Liver (tissue), 9 donors: ENCODE measurements around the gene TBX21. TPM values are rescaled to one million over a fixed set of nuclear protein-coding genes. Genes with fewer than 3 reads are reported as not detected.

ENCODE experiments used
- DNase-seq: peaks from one replicate; pipeline ENCODE4 v3.0.0-alpha.2; 2017; ENCODE audit warnings: low spot score
- H3K27ac ChIP-seq, 2 donors: one replicate each; pipeline ENCODE4 v1.7.0; 2013; ENCODE audit warnings: inconsistent platforms in 2 of 2, low read length in 2 of 2, control low read depth in 1 of 2, low read depth in 1 of 2, mild to moderate bottlenecking in 1 of 2
- H3K27me3 ChIP-seq, 4 donors: one replicate each; pipeline versions ENCODE4 v1.6.1 to v1.7.0; 2013; ENCODE audit warnings: low read length in 3 of 4, inconsistent platforms in 1 of 4, mild to moderate bottlenecking in 1 of 4, moderate library complexity in 1 of 4; ENCODE audit not compliant: control insufficient read depth in 4 of 4, insufficient read depth in 4 of 4
- H3K36me3 ChIP-seq, 4 donors: one replicate each; pipeline versions ENCODE4 v1.6.1 to v1.7.0; 2013; ENCODE audit warnings: low read length in 3 of 4, mild to moderate bottlenecking in 3 of 4, low read depth in 1 of 4, moderate library complexity in 1 of 4; ENCODE audit not compliant: control insufficient read depth in 4 of 4, insufficient read depth in 3 of 4
- H3K4me1 ChIP-seq, 4 donors: one replicate each; pipeline versions ENCODE4 v1.6.1 to v1.7.0; 2013; ENCODE audit warnings: low read length in 3 of 4, mild to moderate bottlenecking in 3 of 4, moderate library complexity in 1 of 4; ENCODE audit not compliant: control insufficient read depth in 4 of 4, insufficient read depth in 4 of 4
- H3K4me3 ChIP-seq, 3 donors: one replicate each; pipeline versions ENCODE4 v1.6.1 to v1.7.0; 2013; ENCODE audit warnings: low read length in 3 of 3, control low read depth in 1 of 3, low read depth in 1 of 3, mild to moderate bottlenecking in 1 of 3
- H3K9ac ChIP-seq, 2 donors: one replicate each; pipeline ENCODE4 v1.7.0; 2013; ENCODE audit warnings: low read length in 2 of 2, mild to moderate bottlenecking in 2 of 2, moderate library complexity in 2 of 2, control low read depth in 1 of 2, low read depth in 1 of 2
- H3K9me3 ChIP-seq, 4 donors: one replicate each; pipeline versions ENCODE4 v1.6.1 to v1.7.0; 2013; ENCODE audit warnings: low read length in 3 of 4; ENCODE audit not compliant: control insufficient read depth in 4 of 4
- CTCF ChIP-seq: fragments of 150-350 bp; IDR thresholded peaks from 2 replicates; pipeline ENCODE4 v1.5.1; 2017; ENCODE audit warnings: improper control_type of control experiment, low read depth, low read length; ENCODE audit not compliant: missing input control
- EGR1 ChIP-seq, 2 donors: IDR thresholded peaks; 2 replicates each; pipeline ENCODE4 v1.6.1; 2016 to 2018; ENCODE audit warnings: antibody characterized with exemption in 2 of 2, low read depth in 2 of 2
- FOXA1 ChIP-seq: IDR thresholded peaks from 2 replicates; pipeline ENCODE4 v1.6.1; 2016; ENCODE audit warnings: antibody characterized with exemption
- FOXA2 ChIP-seq: IDR thresholded peaks from 2 replicates; pipeline ENCODE4 v1.6.1; 2016; ENCODE audit warnings: antibody characterized with exemption
- GABPA ChIP-seq, 2 donors: IDR thresholded peaks in 1 of 2; conservative IDR thresholded peaks in 1 of 2; 2 replicates each; pipeline ENCODE4 v1.6.1; 2016; ENCODE audit warnings: antibody characterized with exemption in 2 of 2, mild to moderate bottlenecking in 1 of 2, moderate library complexity in 1 of 2
- HNF4A ChIP-seq, 2 donors: conservative IDR thresholded peaks; 2 replicates each; pipeline ENCODE4 v1.6.1; 2016; ENCODE audit warnings: antibody characterized with exemption in 2 of 2, mild to moderate bottlenecking in 2 of 2
- HNF4G ChIP-seq: IDR thresholded peaks from 2 replicates; pipeline ENCODE4 v1.6.1; 2016; ENCODE audit warnings: antibody characterized with exemption
- JUND ChIP-seq, 2 donors: IDR thresholded peaks; 2 replicates each; pipeline ENCODE4 v1.6.1; 2016; ENCODE audit warnings: antibody characterized with exemption in 2 of 2
- MAX ChIP-seq: IDR thresholded peaks from 2 replicates; pipeline ENCODE4 v1.6.1; 2016; ENCODE audit warnings: antibody characterized with exemption
- NR2F2 ChIP-seq: IDR thresholded peaks from 2 replicates; pipeline ENCODE4 v1.6.1; 2016; ENCODE audit warnings: antibody characterized with exemption
- RAD21 ChIP-seq, 2 donors: IDR thresholded peaks; 2 replicates each; pipeline ENCODE4 v1.6.1; 2016; ENCODE audit warnings: antibody characterized with exemption in 2 of 2, mild to moderate bottlenecking in 2 of 2
- RXRA ChIP-seq, 2 donors: IDR thresholded peaks; 2 replicates each; pipeline ENCODE4 v1.6.1; 2017 to 2018; ENCODE audit warnings: antibody characterized with exemption in 2 of 2, mild to moderate bottlenecking in 1 of 2
- SP1 ChIP-seq: IDR thresholded peaks from 2 replicates; pipeline ENCODE4 v1.6.1; 2018; ENCODE audit warnings: antibody characterized with exemption, mild to moderate bottlenecking
- TAF1 ChIP-seq: conservative IDR thresholded peaks from 2 replicates; pipeline ENCODE4 v1.6.1; 2016; ENCODE audit warnings: antibody characterized with exemption, mild to moderate bottlenecking
- YY1 ChIP-seq: IDR thresholded peaks from 2 replicates; pipeline ENCODE4 v1.6.1; 2016; ENCODE audit warnings: antibody characterized with exemption, mild to moderate bottlenecking
- WGBS: extraction: QIAGEN DNeasy Blood & Tissue Kit; methylation state at CpG from one replicate; pipeline ENCODE4 v1.1.7; 2013; 5-methylcytosine and 5-hydroxymethylcytosine counted together
- polyA plus RNA-seq, 2 donors: library from polyadenylated mRNA; stranded (reverse) in 1 of 2; unstranded in 1 of 2; fragments of 200-250 nt in 1 of 2; fragments of >200 nt in 1 of 2; fragmentation: Nextera tagmentation in 1 of 2; extraction: Ambion mirVana in 1 of 2; gene quantifications; one replicate each; pipeline versions ENCODE4 v1.2.1 to v1.2.3, GENCODE V29; 2013 to 2015
- total RNA-seq, 2 donors: library from RNA; depleted of rRNA; stranded (reverse); fragments of >200 nt; gene quantifications; one replicate each; pipeline ENCODE4 v1.2.3, GENCODE V29; 2014
- TF ChIP-seq, protein P1 (sequence below): IDR thresholded peaks from 2 replicates; pipeline ENCODE4 v1.6.1; 2016; ENCODE audit warnings: antibody characterized with exemption, mild to moderate bottlenecking
- TF ChIP-seq, protein P2 (sequence below): IDR thresholded peaks from 2 replicates; pipeline ENCODE4 v1.6.1; 2016; ENCODE audit warnings: antibody characterized with exemption
- TF ChIP-seq, protein P3 (sequence below): IDR thresholded peaks from 2 replicates; pipeline ENCODE4 v1.6.1; 2016; ENCODE audit warnings: antibody characterized with exemption
- donor health status: healthy.
- donor health status: healthy.
- donor health status: healthy.
- donor health status: healthy.
- donor health status: healthy.

TBX21 gene
- total and polyA plus RNA-seq, 4 donors, result 0.19 to 0.59 (median 0.25) TPM; not detected in 1

GRCh38 chr17:47685556-47686275 lies 47.3 kb upstream of the TBX21 start:
- Histone ChIP-seq H3K36me3 (peaks cover 6 to 32% (median 23%) of the 10 kb centered on the region in 4 donors), H3K4me1 (no peaks in the 10 kb centered on the region), H3K27me3 (no peaks in the 10 kb centered on the region), H3K27ac (no peak overlapping the region), H3K9ac (no peak overlapping the region), H3K9me3 (no peaks in the 10 kb centered on the region), H3K4me3 (no peak overlapping the region)
- no peak for DNase-seq
- 93% methylated on average over 4 of the region's 4 CpGs for WGBS
- no peak for TF ChIP-seq HNF4A (conservative IDR thresholded peaks at IDR 0.05)
- no peak for TF ChIP-seq SP1
- TF ChIP-seq FOXA2, result no peak
- no peak for TF ChIP-seq YY1
- TF ChIP-seq CTCF, result no peak
- no peak for TF ChIP-seq NR2F2
- TF ChIP-seq, protein P1, sequence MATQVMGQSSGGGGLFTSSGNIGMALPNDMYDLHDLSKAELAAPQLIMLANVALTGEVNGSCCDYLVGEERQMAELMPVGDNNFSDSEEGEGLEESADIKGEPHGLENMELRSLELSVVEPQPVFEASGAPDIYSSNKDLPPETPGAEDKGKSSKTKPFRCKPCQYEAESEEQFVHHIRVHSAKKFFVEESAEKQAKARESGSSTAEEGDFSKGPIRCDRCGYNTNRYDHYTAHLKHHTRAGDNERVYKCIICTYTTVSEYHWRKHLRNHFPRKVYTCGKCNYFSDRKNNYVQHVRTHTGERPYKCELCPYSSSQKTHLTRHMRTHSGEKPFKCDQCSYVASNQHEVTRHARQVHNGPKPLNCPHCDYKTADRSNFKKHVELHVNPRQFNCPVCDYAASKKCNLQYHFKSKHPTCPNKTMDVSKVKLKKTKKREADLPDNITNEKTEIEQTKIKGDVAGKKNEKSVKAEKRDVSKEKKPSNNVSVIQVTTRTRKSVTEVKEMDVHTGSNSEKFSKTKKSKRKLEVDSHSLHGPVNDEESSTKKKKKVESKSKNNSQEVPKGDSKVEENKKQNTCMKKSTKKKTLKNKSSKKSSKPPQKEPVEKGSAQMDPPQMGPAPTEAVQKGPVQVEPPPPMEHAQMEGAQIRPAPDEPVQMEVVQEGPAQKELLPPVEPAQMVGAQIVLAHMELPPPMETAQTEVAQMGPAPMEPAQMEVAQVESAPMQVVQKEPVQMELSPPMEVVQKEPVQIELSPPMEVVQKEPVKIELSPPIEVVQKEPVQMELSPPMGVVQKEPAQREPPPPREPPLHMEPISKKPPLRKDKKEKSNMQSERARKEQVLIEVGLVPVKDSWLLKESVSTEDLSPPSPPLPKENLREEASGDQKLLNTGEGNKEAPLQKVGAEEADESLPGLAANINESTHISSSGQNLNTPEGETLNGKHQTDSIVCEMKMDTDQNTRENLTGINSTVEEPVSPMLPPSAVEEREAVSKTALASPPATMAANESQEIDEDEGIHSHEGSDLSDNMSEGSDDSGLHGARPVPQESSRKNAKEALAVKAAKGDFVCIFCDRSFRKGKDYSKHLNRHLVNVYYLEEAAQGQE, result no peak
- TF ChIP-seq GABPA (IDR thresholded peaks at IDR 0.05 in 1 of 2, conservative IDR thresholded peaks at IDR 0.05 in 1 of 2), result no peak
- TF ChIP-seq TAF1, result no peak
- TF ChIP-seq RAD21 (IDR thresholded peaks at IDR 0.05), result no peak
- TF ChIP-seq, protein P2, sequence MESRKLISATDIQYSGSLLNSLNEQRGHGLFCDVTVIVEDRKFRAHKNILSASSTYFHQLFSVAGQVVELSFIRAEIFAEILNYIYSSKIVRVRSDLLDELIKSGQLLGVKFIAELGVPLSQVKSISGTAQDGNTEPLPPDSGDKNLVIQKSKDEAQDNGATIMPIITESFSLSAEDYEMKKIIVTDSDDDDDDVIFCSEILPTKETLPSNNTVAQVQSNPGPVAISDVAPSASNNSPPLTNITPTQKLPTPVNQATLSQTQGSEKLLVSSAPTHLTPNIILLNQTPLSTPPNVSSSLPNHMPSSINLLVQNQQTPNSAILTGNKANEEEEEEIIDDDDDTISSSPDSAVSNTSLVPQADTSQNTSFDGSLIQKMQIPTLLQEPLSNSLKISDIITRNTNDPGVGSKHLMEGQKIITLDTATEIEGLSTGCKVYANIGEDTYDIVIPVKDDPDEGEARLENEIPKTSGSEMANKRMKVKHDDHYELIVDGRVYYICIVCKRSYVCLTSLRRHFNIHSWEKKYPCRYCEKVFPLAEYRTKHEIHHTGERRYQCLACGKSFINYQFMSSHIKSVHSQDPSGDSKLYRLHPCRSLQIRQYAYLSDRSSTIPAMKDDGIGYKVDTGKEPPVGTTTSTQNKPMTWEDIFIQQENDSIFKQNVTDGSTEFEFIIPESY, result no peak
- no peak for TF ChIP-seq FOXA1
- TF ChIP-seq EGR1 (IDR thresholded peaks at IDR 0.05; ENCODE audit: low read depth in 2 of 2), result no peak
- TF ChIP-seq MAX, result no peak
- no peak for TF ChIP-seq JUND (IDR thresholded peaks at IDR 0.05)
- no peak for TF ChIP-seq HNF4G
- no peak for TF ChIP-seq RXRA (IDR thresholded peaks at IDR 0.05)
- TF ChIP-seq, protein P3, sequence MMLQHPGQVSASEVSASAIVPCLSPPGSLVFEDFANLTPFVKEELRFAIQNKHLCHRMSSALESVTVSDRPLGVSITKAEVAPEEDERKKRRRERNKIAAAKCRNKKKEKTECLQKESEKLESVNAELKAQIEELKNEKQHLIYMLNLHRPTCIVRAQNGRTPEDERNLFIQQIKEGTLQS, result no peak
